OCI-LY3 (cell line): ENCODE data around the gene TBCE.

Experiments used
- CTCF ChIP-seq: fragments of 200-600, 300-600 bp; sonication (generic); IDR thresholded peaks from 2 replicates; pipeline ENCODE4 v1.5.1; 2014; ENCODE audit warnings: antibody characterized with exemption, low read length, low read depth
- EZH2phosphoT487 ChIP-seq: fragments of 200-600 bp; shearing (Covaris generic); IDR thresholded peaks from 2 replicates; pipeline ENCODE4 v1.6.1; 2018; ENCODE audit warnings: antibody characterized with exemption, mixed run types, low read depth

GRCh38 chr1:235473806-235474205 lies 106.6 kb downstream of the TBCE start:
- no peak for TF ChIP-seq CTCF
- no peak for TF ChIP-seq EZH2phosphoT487
